Measurements from ENCODE around the gene HCFC2.

HCFC2 gene

GRCh38 chr12:104055686-104056388 lies 8.5 kb upstream of the HCFC2 start:
- no peak overlapping the region for H3K4me3 ChIP-seq (ENCODE audit: low read depth, low read length)
- TF ChIP-seq ZNF585B (tag by site-specific recombination; IDR thresholded peaks at IDR 0.05) = no peak
- TF ChIP-seq ZNF76 (tag by site-specific recombination; IDR thresholded peaks at IDR 0.05; ENCODE audit: borderline replicate concordance, low read depth) = no peak
- TF ChIP-seq ZNF792 (tag by site-specific recombination; IDR thresholded peaks at IDR 0.05) = no peak
- TF ChIP-seq ZNF654 (tag by site-specific recombination; IDR thresholded peaks at IDR 0.05; ENCODE audit: low read depth) = no peak
- no peak for TF ChIP-seq KLF9 (tag by site-specific recombination; IDR thresholded peaks at IDR 0.05; ENCODE audit: low read depth)
- TF ChIP-seq ZNF362 (tag by site-specific recombination; IDR thresholded peaks at IDR 0.05) = no peak
- TF ChIP-seq ZNF23 (tag by site-specific recombination; IDR thresholded peaks at IDR 0.05; ENCODE audit: borderline replicate concordance) = no peak
- no peak for TF ChIP-seq ZNF501 (tag by site-specific recombination; IDR thresholded peaks at IDR 0.05)
- TF ChIP-seq EGR2 (tag by site-specific recombination; IDR thresholded peaks at IDR 0.05; ENCODE audit: low read depth) = no peak
- TF ChIP-seq ZFP3 (tag by site-specific recombination; IDR thresholded peaks at IDR 0.05; ENCODE audit: low read depth) = no peak
- TF ChIP-seq ZNF266 (tag by site-specific recombination; IDR thresholded peaks at IDR 0.05; ENCODE audit: low read depth) = no peak
- TF ChIP-seq ZNF394 (tag by site-specific recombination; IDR thresholded peaks at IDR 0.05; ENCODE audit: borderline replicate concordance) = no peak
- TF ChIP-seq ZNF18 (tag by site-specific recombination; IDR thresholded peaks at IDR 0.05) = no peak
- no peak for TF ChIP-seq ZNF416 (tag by site-specific recombination; IDR thresholded peaks at IDR 0.05)
- TF ChIP-seq ZNF155 (tag by site-specific recombination; IDR thresholded peaks at IDR 0.05) = no peak
- TF ChIP-seq ZSCAN30 (tag by site-specific recombination; IDR thresholded peaks at IDR 0.05) = no peak
- TF ChIP-seq ZNF202 (tag by site-specific recombination; IDR thresholded peaks at IDR 0.05; ENCODE audit: borderline replicate concordance) = no peak
- no peak for TF ChIP-seq KLF16 (tag by site-specific recombination; IDR thresholded peaks at IDR 0.05)
- no peaks in the 10 kb centered on the region for H3K4me1 ChIP-seq (ENCODE audit: control insufficient read depth, insufficient read depth, low read length)
- no peak overlapping the region for H3K27ac ChIP-seq (ENCODE audit: extremely low read depth, low read depth, low read length)
- ChIA-PET CTCF (interaction anchor here (0.6 to 1.4 kb wide), 3 partner anchors 53 to 136 kb away, joined by 3 to 5 read pairs (median 5); no protein-coding TSS in a partner anchor), POLR2A (no interaction called here)
- H3K9me3 ChIP-seq (ENCODE audit: control insufficient read depth, insufficient read depth, low read depth, low read length) = no peaks in the 10 kb centered on the region
- no peaks in the 10 kb centered on the region for H3K36me3 ChIP-seq (ENCODE audit: control insufficient read depth in 2 of 2, insufficient read depth in 1 of 2, low read length in 2 of 2)

- CTCF ChIA-PET = interaction anchor here (0.6 to 2.1 kb wide), 6 partner anchors 11 to 151 kb away, joined by 3 to 8 read pairs (median 4); no protein-coding TSS in a partner anchor
- POLR2A ChIA-PET = no interaction called here
- no peak overlapping the region for H3K4me3 ChIP-seq (ENCODE audit: low read depth, low read length)
- H3K9me3 ChIP-seq (ENCODE audit: control insufficient read depth, insufficient read depth, low read depth, low read length) = no peaks in the 10 kb centered on the region
- no peaks in the 10 kb centered on the region for H3K36me3 ChIP-seq (ENCODE audit: control insufficient read depth in 2 of 2, insufficient read depth in 1 of 2, low read length in 2 of 2)
- no peaks in the 10 kb centered on the region for H3K4me1 ChIP-seq (ENCODE audit: control insufficient read depth, insufficient read depth, low read length)
- no peak overlapping the region for H3K27ac ChIP-seq (ENCODE audit: extremely low read depth, low read depth, low read length)
- no peak for TF ChIP-seq KLF10 (tag by site-specific recombination; IDR thresholded peaks at IDR 0.05)
- no peak for TF ChIP-seq ZNF221 (tag by site-specific recombination; IDR thresholded peaks at IDR 0.05; ENCODE audit: borderline replicate concordance)
- no peak for TF ChIP-seq ZFP41 (tag by site-specific recombination; IDR thresholded peaks at IDR 0.05; ENCODE audit: borderline replicate concordance)
- no peak for TF ChIP-seq ZNF529 (tag by site-specific recombination; IDR thresholded peaks at IDR 0.05; ENCODE audit: insufficient replicate concordance)
- TF ChIP-seq ZNF239 (tag by site-specific recombination; IDR thresholded peaks at IDR 0.05) = no peak
- TF ChIP-seq ZFP69B (tag by site-specific recombination; IDR thresholded peaks at IDR 0.05) = no peak
- TF ChIP-seq ZNF140 (tag by site-specific recombination; IDR thresholded peaks at IDR 0.05) = no peak
- no peak for TF ChIP-seq KLF1 (tag by site-specific recombination; IDR thresholded peaks at IDR 0.05)
- no peak for TF ChIP-seq SP3 (tag by site-specific recombination; IDR thresholded peaks at IDR 0.05)
- no peak for TF ChIP-seq ZNF677 (tag by site-specific recombination; IDR thresholded peaks at IDR 0.05)
- no peak for TF ChIP-seq ZNF416 (tag by site-specific recombination; IDR thresholded peaks at IDR 0.05)
- no peak for TF ChIP-seq ZNF76 (tag by site-specific recombination; IDR thresholded peaks at IDR 0.05; ENCODE audit: borderline replicate concordance, low read depth)
- TF ChIP-seq ZNF433 (tag by site-specific recombination; IDR thresholded peaks at IDR 0.05; ENCODE audit: low read depth) = no peak
- no peak for TF ChIP-seq PBX3 (CRISPR knock-in tag; IDR thresholded peaks at IDR 0.05)
- TF ChIP-seq ZBTB17 (tag by site-specific recombination; IDR thresholded peaks at IDR 0.05) = no peak
- TF ChIP-seq ZNF596 (tag by site-specific recombination; IDR thresholded peaks at IDR 0.05) = no peak
- no peak for TF ChIP-seq ZNF561 (tag by site-specific recombination; IDR thresholded peaks at IDR 0.05; ENCODE audit: borderline replicate concordance)
- TF ChIP-seq ZNF654 (tag by site-specific recombination; IDR thresholded peaks at IDR 0.05; ENCODE audit: low read depth) = no peak
Measured at GRCh38 chr12:104056419-104056972, 7.8 kb upstream of the HCFC2 start.
